NCI-H2227 treated with DMSO at 0.1 percent for 48 hours (cell line): ENCODE measurements around the gene PIK3R5.

ENCODE experiments used
- DNase-seq: peaks from one replicate; lab custom pipeline; 2025; lab: John Stamatoyannopoulos, UW

The PIK3R5 gene

GRCh38 chr17:8832711-8833352, 132.7 kb downstream of the PIK3R5 start:
- DNase-seq, result no peak

- DNase-seq, result no peak
These were observed 134.2 kb downstream of the PIK3R5 start for GRCh38 chr17:8831234-8831849.

- DNase-seq, result no peak
These were observed 135.4 kb downstream of the PIK3R5 start for GRCh38 chr17:8830141-8830540.

DNA sequence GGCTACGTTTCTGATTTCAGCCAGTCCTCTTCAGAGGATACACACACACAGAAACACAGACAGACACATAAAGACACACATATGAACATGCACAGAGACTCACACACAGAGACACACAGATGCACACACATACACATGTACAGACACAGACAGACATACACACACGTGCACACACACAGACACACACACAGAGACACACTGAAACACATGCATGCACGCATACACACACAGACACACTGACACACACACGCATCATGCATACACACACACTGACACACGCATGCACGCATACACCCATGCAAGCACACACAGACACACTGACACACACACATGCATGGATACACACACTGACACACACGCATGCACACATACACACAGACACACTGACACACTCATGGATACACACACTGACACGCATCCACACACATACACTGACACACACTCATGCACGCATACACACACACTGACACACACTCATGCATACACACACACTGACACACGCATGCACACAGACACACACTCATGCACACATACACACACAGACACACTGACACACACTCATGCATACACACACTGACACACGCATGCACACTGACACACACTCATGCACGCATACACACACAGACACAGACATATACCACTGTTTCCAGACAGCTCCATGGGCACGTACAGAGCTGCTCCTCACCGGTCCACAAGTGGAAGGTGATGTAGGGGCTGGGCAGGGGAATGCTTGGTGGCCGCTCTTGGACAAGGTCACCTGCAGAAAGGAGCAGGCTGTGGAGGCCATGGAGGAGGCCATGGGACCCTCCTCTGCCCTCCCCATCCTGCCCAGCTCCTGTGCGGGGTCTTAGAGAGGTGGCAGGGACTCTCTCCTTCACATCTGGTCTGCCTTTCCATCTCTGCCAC, 136.2 kb downstream of the PIK3R5 start:
- DNase-seq, result no peak
